ENCODE results near the gene HOXC6. TPM values are rescaled to one million over a fixed set of nuclear protein-coding genes. Genes with fewer than 3 reads are reported as not detected.

The HOXC6 gene
- total and polyA plus RNA-seq, 2 of the 8 experiments (the other 6 are each of a cell fraction or from before 2014, with no cell fraction given): not detected

GRCh38 chr12:54045401-54045800 is 17.2 kb downstream of the HOXC6 start:
- Histone ChIP-seq H4K5ac (ENCODE audit: insufficient read length, low read depth, low read length) (no peak overlapping the region), H3K23me2 (ENCODE audit: low read depth, low read length) (no peaks in the 10 kb centered on the region; the same call in 1 of the 2 replicates), H3K56ac (replicated peaks; ENCODE audit: insufficient read length, low read depth, low read length) (no peak overlapping the region), H4K91ac (replicated peaks; ENCODE audit: insufficient read length, low read length) (no peak overlapping the region), H3K9me3 (ENCODE audit: insufficient read depth in 2 of 2, low read depth in 1 of 2, low read length in 1 of 2) (no peaks in the 10 kb centered on the region; a peak in 2 of 4 replicates), H3K36me3 (ENCODE audit: control insufficient read depth in 2 of 4, insufficient read depth in 4 of 4, low read length in 3 of 4) (peaks cover 0 to 9% (median 0%) of the 10 kb centered on the region in 4 experiments; a peak in 1 of 8 replicates), H2BK15ac (ENCODE audit: low read length) (no peak overlapping the region), H2BK120ac (replicated peaks; ENCODE audit: low read depth, low read length) (no peak overlapping the region), H3K27me3 (replicated peaks in 1 of 4; ENCODE audit: control insufficient read depth in 3 of 4, extremely low read depth in 1 of 4, insufficient read depth in 3 of 4, low read length in 3 of 4) (peaks cover 95 to 100% (median 99%) of the 10 kb centered on the region in 4 experiments), H3K4me1 (replicated peaks in 1 of 4; ENCODE audit: control insufficient read depth in 3 of 4, insufficient read depth in 4 of 4, low read length in 3 of 4) (peaks cover 0 to 4% (median 3%) of the 10 kb centered on the region in 4 experiments; a peak in 5 of 7 replicates), H3K27ac (ENCODE audit: low read depth, low read length) (no peak overlapping the region), H3K79me1 (ENCODE audit: low read depth, low read length) (no peaks in the 10 kb centered on the region), H3K14ac (ENCODE audit: insufficient read length) (no peak overlapping the region), H2BK20ac (ENCODE audit: low read length) (no peak overlapping the region), H3K4me3 (ENCODE audit: extremely low read depth in 1 of 4, insufficient read depth in 2 of 4, low read depth in 3 of 4, low read length in 4 of 4) (no peak overlapping the region), H4K8ac (ENCODE audit: extremely low read depth, insufficient read depth, low read length) (no peak overlapping the region), H2BK5ac (ENCODE audit: low read depth, low read length) (no peak overlapping the region), H3K79me2 (ENCODE audit: control insufficient read depth in 1 of 2, insufficient read depth in 2 of 2, low read length in 2 of 2) (no peaks in the 10 kb centered on the region), H3K4ac (replicated peaks; ENCODE audit: insufficient read length, low read depth, low read length) (no peak overlapping the region), H3K9ac (replicated peaks in 1 of 4; ENCODE audit: extremely low read depth in 1 of 4, low read depth in 3 of 4, low read length in 3 of 4) (no peak overlapping the region), H2AK5ac (ENCODE audit: low read depth, low read length) (no peak overlapping the region), H2AFZ (ENCODE audit: low read length) (no peak overlapping the region), H3K23ac (ENCODE audit: insufficient read length) (no peak overlapping the region), H3K18ac (ENCODE audit: extremely low read depth, low read length) (no peak overlapping the region), H3K4me2 (ENCODE audit: insufficient read depth in 1 of 2, low read depth in 2 of 2, low read length in 2 of 2) (no peak overlapping the region), H2BK12ac (ENCODE audit: low read depth, low read length) (no peak overlapping the region), H4K20me1 (replicated peaks in 1 of 2; ENCODE audit: control insufficient read depth in 1 of 2, insufficient read depth in 2 of 2, low read length in 2 of 2) (peaks cover 14% of the 10 kb centered on the region in 2 experiments)
- FAIRE-seq (no peak), DNase-seq (ENCODE audit: low read depth in 1 of 2, low spot score in 2 of 2) (no peak)
- ChIA-PET POLR2A (ENCODE audit: partially characterized antibody) (no interaction called here), CTCF (ENCODE audit: partially characterized antibody) (interaction anchor here (0.6 to 20.0 kb wide), 8 partner anchors 10 to 335 kb away, joined by 3 to 339 read pairs (median 4); partner anchors contain the start of genes HOXC10 and SMUG1)
- TF ChIP-seq KDM5A (IDR thresholded peaks at IDR 0.05; ENCODE audit: low read length): no peak
- no peak for TF ChIP-seq SIN3A (conservative IDR thresholded peaks at IDR 0.05 in 1 of 2, IDR thresholded peaks at IDR 0.05 in 1 of 2; ENCODE audit: low read depth in 1 of 2, low read length in 2 of 2)
- no peak; the same call in 1 of the 2 replicates for TF ChIP-seq SUZ12 (IDR thresholded peaks at IDR 0.05; ENCODE audit: low read length)
- TF ChIP-seq POLR2AphosphoS5 (IDR thresholded peaks at IDR 0.05; ENCODE audit: low read depth, low read length): no peak
- no peak for TF ChIP-seq ASH2L (IDR thresholded peaks at IDR 0.05; ENCODE audit: low read length)
- TF ChIP-seq CHD2 (IDR thresholded peaks at IDR 0.05; ENCODE audit: low read length): no peak
- TF ChIP-seq TAF1 (IDR thresholded peaks at IDR 0.05; ENCODE audit: low read depth, low read length): no peak

Data from H1 (cell line).